Naive thymus-derived CD4-positive, alpha-beta T cell (primary cell): ENCODE results near the gene GALNT13. TPM values are rescaled to one million over a fixed set of nuclear protein-coding genes. Genes with fewer than 3 reads are reported as not detected.

ENCODE experiments used
- ATAC-seq: fragments of 150-1000 bp; cut with Tn5 transposase; 2 replicates; pipeline ENCODE4 v1.10.0; 2021; ENCODE audit warnings: mild to moderate bottlenecking, moderate library complexity
- CTCF ChIA-PET: fragments of 350-600 bp; sonication (Branson Sonifier 250); formaldehyde crosslinking; loops from one replicate; lab custom pipeline; 2021; ENCODE audit warnings: antibody characterized with exemption; lab: Charles Lee
- POLR2A ChIA-PET: fragments of 350-600 bp; sonication (Branson Sonifier 250); formaldehyde crosslinking; loops from one replicate; lab custom pipeline; 2021; ENCODE audit warnings: antibody characterized with exemption, inconsistent platforms; lab: Charles Lee
- DNase-seq, 9 donors: peaks; one replicate each; pipeline versions ENCODE4 v3.0.0 to v3.0.0-alpha.2; 2020 to 2022; ENCODE audit warnings: mixed read lengths in 1 of 9
- H3K27ac ChIP-seq: one replicate; pipeline ENCODE4 v1.7.0; 2013; ENCODE audit warnings: mild to moderate bottlenecking, low read depth, low read length, moderate library complexity
- H3K27me3 ChIP-seq, 2 donors: one replicate each; pipeline ENCODE4 v1.7.0; 2013; ENCODE audit warnings: low read length in 2 of 2, mild to moderate bottlenecking in 2 of 2, moderate library complexity in 2 of 2; ENCODE audit not compliant: control insufficient read depth in 2 of 2, insufficient read depth in 2 of 2
- H3K36me3 ChIP-seq, 3 experiments: 1 replicate in 2 of 3; 2 replicates in 1 of 3; pipeline ENCODE4 v1.7.0; 2013; ENCODE audit warnings: low read length in 3 of 3, mild to moderate bottlenecking in 3 of 3, moderate library complexity in 1 of 3; ENCODE audit not compliant: insufficient read depth in 3 of 3, control insufficient read depth in 2 of 3
- H3K4me1 ChIP-seq, 2 donors: one replicate each; pipeline ENCODE4 v1.7.0; 2013; ENCODE audit warnings: low read length in 2 of 2, mild to moderate bottlenecking in 2 of 2, moderate library complexity in 1 of 2; ENCODE audit not compliant: control insufficient read depth in 2 of 2, insufficient read depth in 2 of 2
- H3K4me3 ChIP-seq: 2 replicates; pipeline ENCODE4 v1.7.0; 2013; ENCODE audit warnings: mild to moderate bottlenecking, low read length
- H3K9me3 ChIP-seq, 3 experiments: 1 replicate in 2 of 3; 2 replicates in 1 of 3; pipeline ENCODE4 v1.7.0; 2013; ENCODE audit warnings: low read length in 3 of 3; ENCODE audit not compliant: control insufficient read depth in 2 of 3
- H3K27ac Mint-ChIP-seq, 9 donors: one replicate each; pipeline ENCODE4 v1.8.0; 2020 to 2022; ENCODE audit warnings: mixed read lengths in 9 of 9, mild to moderate bottlenecking in 8 of 9, moderate library complexity in 5 of 9, inconsistent platforms in 2 of 9
- H3K27me3 Mint-ChIP-seq, 5 donors: one replicate each; pipeline ENCODE4 v1.8.0; 2021 to 2022; ENCODE audit warnings: mixed read lengths in 5 of 5, mild to moderate bottlenecking in 1 of 5
- H3K36me3 Mint-ChIP-seq, 5 donors: one replicate each; pipeline ENCODE4 v1.8.0; 2020 to 2022; ENCODE audit warnings: mixed read lengths in 5 of 5, mild to moderate bottlenecking in 3 of 5, inconsistent platforms in 1 of 5
- H3K4me1 Mint-ChIP-seq, 7 donors: one replicate each; pipeline ENCODE4 v1.8.0; 2020 to 2022; ENCODE audit warnings: mixed read lengths in 7 of 7, mild to moderate bottlenecking in 3 of 7, inconsistent platforms in 1 of 7
- H3K4me3 Mint-ChIP-seq, 10 donors: one replicate each; pipeline ENCODE4 v1.8.0; 2020 to 2022; ENCODE audit warnings: mild to moderate bottlenecking in 10 of 10, mixed read lengths in 10 of 10, moderate library complexity in 6 of 10, inconsistent platforms in 2 of 10
- H3K9me3 Mint-ChIP-seq, 11 donors: one replicate each; pipeline ENCODE4 v1.8.0; 2020 to 2022; ENCODE audit warnings: mixed read lengths in 11 of 11, mild to moderate bottlenecking in 4 of 11, inconsistent platforms in 1 of 11, moderate library complexity in 1 of 11
- intact Hi-C, 2 donors: fragments of 100-400 bp; cut with micrococcal nuclease; formaldehyde crosslinking; loops; one replicate each; pipeline ENCODE4 v1.15.1; 2023
- polyA plus RNA-seq, 2 donors: library from polyadenylated mRNA; unstranded; fragments of 300-500 nt; fragmentation: Illumina TruSeq; gene quantifications; one replicate each; pipeline ENCODE4 v1.2.3, GENCODE V29; 2021
- total RNA-seq, 6 experiments: library from RNA in 5 of 6; stranded (reverse) in 5 of 6; gene quantifications; 1 replicate in 5 of 6; 2 replicates in 1 of 6; pipeline ENCODE4 v1.2.3 and lab custom pipeline; 2021 to 2026

The GALNT13 gene
- total and polyA plus RNA-seq, 7 experiments from 2014 or later: 0.44 TPM; not detected in 6

DNA sequence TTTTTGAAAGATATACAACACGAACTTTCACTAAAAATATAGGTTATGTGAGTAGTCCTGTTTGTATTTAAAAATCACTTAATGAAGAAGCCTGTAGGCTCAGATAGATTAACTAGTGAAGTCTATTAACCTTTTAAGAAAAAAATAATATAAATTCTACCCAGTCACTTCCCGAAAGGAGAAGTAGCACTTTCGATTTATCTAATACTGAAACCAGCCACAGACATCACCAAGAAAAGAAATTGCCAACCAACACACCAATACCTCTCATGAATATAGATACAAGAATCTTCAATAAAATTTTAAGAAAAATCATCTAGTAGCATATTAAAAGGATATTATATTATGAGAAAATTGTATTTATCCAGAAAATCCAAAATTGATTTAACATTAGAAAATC, 160.5 kb downstream of the GALNT13 start:
- ATAC-seq: no peak
- H3K36me3 ChIP-seq: no peaks in the 10 kb centered on the region
- H3K4me1 Mint-ChIP-seq: no peaks in the 10 kb centered on the region

DNA sequence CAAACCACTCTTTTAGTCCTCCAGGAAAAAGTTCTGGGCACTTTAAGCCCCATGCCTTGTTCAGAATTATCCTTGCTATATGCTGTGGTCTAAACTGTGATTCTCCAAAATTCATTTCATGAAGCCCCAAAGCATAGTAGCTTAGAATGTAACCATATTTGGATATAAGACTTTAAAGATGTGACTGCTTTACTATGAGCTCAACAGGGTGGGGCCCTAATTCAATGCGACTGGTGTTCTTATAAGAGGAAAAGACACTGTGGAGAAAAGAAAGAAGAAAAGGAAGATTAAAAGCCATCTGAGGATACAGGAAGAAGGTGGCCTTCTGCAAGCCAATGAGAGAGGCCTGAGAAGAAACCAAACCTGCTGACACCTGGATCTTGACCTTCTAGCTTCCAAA, 174.8 kb downstream of the GALNT13 start:
- ATAC-seq: no peak
- Mint-ChIP-seq H3K36me3 (no peaks in the 10 kb centered on the region), H3K4me1 (no peaks in the 10 kb centered on the region), H3K9me3 (peaks cover 0 to 16% (median 4%) of the 10 kb centered on the region in 11 donors), H3K27me3 (no peaks in the 10 kb centered on the region), H3K4me3 (no peak overlapping the region), H3K27ac (no peak overlapping the region)
- DNase-seq: no peak
- POLR2A ChIA-PET: no interaction called here
- CTCF ChIA-PET: no interaction called here
- Histone ChIP-seq H3K27ac (no peak overlapping the region), H3K27me3 (no peaks in the 10 kb centered on the region), H3K9me3 (no peaks in the 10 kb centered on the region), H3K4me1 (no peaks in the 10 kb centered on the region), H3K4me3 (no peak overlapping the region), H3K36me3 (no peaks in the 10 kb centered on the region)
- intact Hi-C loops: no loop called here

More for the DNA sequence above, 160.5 kb downstream of the GALNT13 start:
- Histone ChIP-seq H3K27me3 (no peaks in the 10 kb centered on the region), H3K9me3 (peaks cover 0 to 4% (median 0%) of the 10 kb centered on the region in 3 experiments), H3K4me1 (no peaks in the 10 kb centered on the region), H3K4me3 (no peak overlapping the region), H3K27ac (no peak overlapping the region)
- Mint-ChIP-seq H3K27me3 (no peaks in the 10 kb centered on the region), H3K4me3 (no peak overlapping the region), H3K27ac (no peak overlapping the region), H3K36me3 (no peaks in the 10 kb centered on the region), H3K9me3 (peaks cover 0 to 33% (median 10%) of the 10 kb centered on the region in 11 donors)
- no peak for DNase-seq
- ChIA-PET POLR2A (interaction anchor here (0.6 kb wide), 1 partner anchor 68 kb away, joined by 3 read pairs; no protein-coding TSS in a partner anchor), CTCF (no interaction called here)
- intact Hi-C loops: no loop called here

DNA sequence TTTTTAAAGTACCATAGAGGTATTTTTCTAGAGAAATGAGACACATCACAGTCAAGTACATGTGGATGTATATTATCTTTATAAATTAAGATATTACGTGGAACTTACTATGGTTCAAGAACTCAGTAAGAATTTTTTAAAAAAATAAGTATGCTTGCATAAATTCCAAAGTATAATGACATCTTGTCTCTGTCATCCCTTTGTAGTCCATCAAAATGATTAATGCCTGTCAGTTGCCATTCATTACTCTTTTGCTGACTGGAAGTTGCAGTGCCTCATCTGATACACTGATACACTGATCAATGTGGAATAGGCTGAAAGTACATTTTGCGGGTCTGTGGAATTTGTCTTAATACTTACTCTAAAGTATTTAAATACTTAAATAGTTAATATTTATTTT, 177.2 kb downstream of the GALNT13 start:
- Histone ChIP-seq H3K36me3 (no peaks in the 10 kb centered on the region), H3K9me3 (no peaks in the 10 kb centered on the region), H3K27ac (no peak overlapping the region), H3K4me3 (no peak overlapping the region), H3K27me3 (no peaks in the 10 kb centered on the region), H3K4me1 (no peaks in the 10 kb centered on the region)
- H3K27ac Mint-ChIP-seq: no peak overlapping the region
- no peaks in the 10 kb centered on the region for H3K27me3 Mint-ChIP-seq
- no peaks in the 10 kb centered on the region for H3K4me1 Mint-ChIP-seq
- ATAC-seq (no peak), DNase-seq (no peak)
- intact Hi-C loops: no loop called here
- H3K36me3 Mint-ChIP-seq: no peaks in the 10 kb centered on the region
- no peak overlapping the region for H3K4me3 Mint-ChIP-seq
- ChIA-PET POLR2A (no interaction called here), CTCF (no interaction called here)
- H3K9me3 Mint-ChIP-seq: peaks cover 0 to 10% (median 4%) of the 10 kb centered on the region in 11 donors

DNA sequence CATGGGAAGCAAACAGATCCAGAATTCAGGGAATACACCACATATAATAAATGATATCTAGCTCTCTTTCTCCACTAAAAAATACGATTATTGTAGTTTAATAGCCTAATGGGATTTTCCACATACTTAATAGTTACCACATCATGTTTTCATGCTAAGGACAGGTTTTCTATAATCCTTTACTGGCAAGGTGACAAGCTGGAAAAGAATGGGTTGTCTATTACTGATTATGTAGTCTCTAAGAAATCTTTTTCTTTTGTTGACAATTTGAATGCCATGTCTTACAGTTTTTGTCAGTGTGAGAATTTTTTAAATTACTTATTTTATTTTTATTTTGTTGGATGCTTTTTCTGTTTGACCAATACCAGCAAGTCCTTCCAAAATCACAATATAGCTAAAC, 177.8 kb downstream of the GALNT13 start:
- ATAC-seq (no peak), DNase-seq (no peak)
- H3K4me1 Mint-ChIP-seq: no peaks in the 10 kb centered on the region
- no peaks in the 10 kb centered on the region for H3K36me3 Mint-ChIP-seq
- no peaks in the 10 kb centered on the region for H3K27me3 Mint-ChIP-seq
- Histone ChIP-seq H3K27ac (no peak overlapping the region), H3K4me3 (no peak overlapping the region), H3K27me3 (no peaks in the 10 kb centered on the region), H3K36me3 (no peaks in the 10 kb centered on the region), H3K4me1 (no peaks in the 10 kb centered on the region), H3K9me3 (no peaks in the 10 kb centered on the region)
- ChIA-PET POLR2A (no interaction called here), CTCF (no interaction called here)
- intact Hi-C loops: no loop called here
- no peak overlapping the region for H3K27ac Mint-ChIP-seq
- peaks cover 0 to 8% (median 2%) of the 10 kb centered on the region in 11 donors for H3K9me3 Mint-ChIP-seq
- no peak overlapping the region for H3K4me3 Mint-ChIP-seq

DNA sequence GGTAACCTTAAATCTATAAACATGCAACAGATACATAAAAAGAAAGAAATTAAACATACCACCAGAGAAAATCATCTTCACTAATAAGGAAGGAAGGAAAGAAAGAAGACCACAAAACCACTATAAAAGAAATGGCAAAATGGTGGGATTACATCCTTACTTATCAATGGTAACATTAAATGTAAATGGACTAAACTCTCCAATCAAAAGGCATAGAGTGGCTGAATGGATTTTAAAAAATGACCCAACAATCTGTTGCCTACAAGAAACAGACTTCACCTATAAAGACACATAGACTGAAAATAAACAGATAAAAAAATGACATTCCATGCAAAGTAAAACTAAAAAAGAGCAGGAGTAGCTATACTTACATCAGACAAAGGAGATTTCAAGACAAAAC, 195.4 kb downstream of the GALNT13 start:
- no peak overlapping the region for H3K4me3 Mint-ChIP-seq
- DNase-seq (no peak), ATAC-seq (no peak)
- no peaks in the 10 kb centered on the region for H3K27me3 Mint-ChIP-seq
- no peak overlapping the region for H3K27ac Mint-ChIP-seq
- H3K9me3 ChIP-seq: peaks cover 0 to 12% (median 0%) of the 10 kb centered on the region in 3 experiments
- no peak overlapping the region for H3K27ac ChIP-seq
- H3K36me3 Mint-ChIP-seq: no peaks in the 10 kb centered on the region
- CTCF ChIA-PET: no interaction called here
- no peak overlapping the region for H3K4me3 ChIP-seq
- no peaks in the 10 kb centered on the region for H3K27me3 ChIP-seq
- H3K9me3 Mint-ChIP-seq: peaks cover 0 to 28% (median 9%) of the 10 kb centered on the region in 11 donors
- no peaks in the 10 kb centered on the region for H3K4me1 Mint-ChIP-seq
- no peaks in the 10 kb centered on the region for H3K4me1 ChIP-seq
- H3K36me3 ChIP-seq: no peaks in the 10 kb centered on the region
- POLR2A ChIA-PET: no interaction called here
- intact Hi-C loops: no loop called here

DNA sequence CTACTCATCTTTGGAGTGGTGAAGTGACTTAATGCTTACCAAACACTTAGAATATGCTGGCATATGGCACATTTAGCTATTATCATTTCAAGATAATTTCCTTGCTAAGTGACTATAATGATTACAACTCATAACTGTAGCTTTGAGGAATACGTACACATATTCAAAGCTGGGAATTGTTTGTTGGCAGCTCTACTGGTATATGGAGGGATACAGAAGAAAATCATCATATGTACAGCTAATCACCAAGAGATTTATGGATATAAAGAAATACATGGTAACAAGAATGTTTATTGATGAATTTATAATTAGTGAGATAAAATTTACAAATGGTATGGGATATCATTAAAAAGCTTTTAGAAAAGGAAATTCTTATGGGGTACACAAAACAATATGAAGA, 207.2 kb downstream of the GALNT13 start:
- Mint-ChIP-seq H3K4me1 (no peaks in the 10 kb centered on the region), H3K36me3 (no peaks in the 10 kb centered on the region), H3K27me3 (no peaks in the 10 kb centered on the region), H3K27ac (no peak overlapping the region), H3K9me3 (peaks cover 0 to 26% (median 2%) of the 10 kb centered on the region in 11 donors), H3K4me3 (no peak overlapping the region)
- ChIA-PET CTCF (no interaction called here), POLR2A (no interaction called here)
- no peak for DNase-seq
- ATAC-seq: no peak
- Histone ChIP-seq H3K27me3 (no peaks in the 10 kb centered on the region), H3K9me3 (no peaks in the 10 kb centered on the region), H3K36me3 (no peaks in the 10 kb centered on the region), H3K4me1 (no peaks in the 10 kb centered on the region), H3K4me3 (no peak overlapping the region), H3K27ac (no peak overlapping the region)
- intact Hi-C loops: no loop called here

DNA sequence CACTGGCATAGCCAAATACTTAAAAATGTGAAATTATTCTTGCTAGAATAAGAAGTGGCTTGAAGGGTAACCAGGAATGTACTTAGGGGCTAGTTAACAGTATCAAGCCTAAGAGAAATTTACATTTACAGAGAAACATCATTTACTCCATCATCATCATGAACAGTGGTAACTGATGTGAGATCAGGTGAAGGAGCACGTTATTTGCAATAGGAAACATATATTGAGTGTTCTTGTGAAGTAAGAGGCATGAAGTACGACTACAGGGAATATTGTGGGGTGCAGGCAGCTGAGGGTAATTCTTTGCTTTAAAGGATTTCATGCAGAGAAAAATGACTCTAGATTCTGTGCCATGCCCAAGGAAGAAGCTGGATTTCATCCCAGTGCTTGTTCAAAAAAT, 220.8 kb downstream of the GALNT13 start:
- CTCF ChIA-PET: no interaction called here
- Mint-ChIP-seq H3K27ac (no peak overlapping the region), H3K4me3 (no peak overlapping the region), H3K4me1 (no peaks in the 10 kb centered on the region), H3K36me3 (no peaks in the 10 kb centered on the region), H3K9me3 (peaks cover 0 to 4% (median 0%) of the 10 kb centered on the region in 11 donors), H3K27me3 (no peaks in the 10 kb centered on the region)
- ATAC-seq (no peak), DNase-seq (no peak)
- Histone ChIP-seq H3K4me3 (no peak overlapping the region), H3K27ac (no peak overlapping the region), H3K36me3 (no peaks in the 10 kb centered on the region), H3K27me3 (no peaks in the 10 kb centered on the region), H3K4me1 (no peaks in the 10 kb centered on the region), H3K9me3 (no peaks in the 10 kb centered on the region)
- intact Hi-C loops: no loop called here
- POLR2A ChIA-PET: no interaction called here
